Activated naive CD4-positive, alpha-beta T cell treated with anti-CD3 and anti-CD28 coated beads for 36 hours (primary cell): ENCODE measurements around the gene NAGA. TPM values are rescaled to one million over a fixed set of nuclear protein-coding genes. Genes with fewer than 3 reads are reported as not detected.
A peak's percentile ranks its signal among the peaks of the same experiment; 100 is the strongest.

ENCODE experiments used
- CTCF ChIA-PET: fragments of 350-600 bp; sonication (Branson Sonifier 250); formaldehyde crosslinking; loops from one replicate; lab custom pipeline; 2021; ENCODE audit warnings: antibody characterized with exemption; lab: Charles Lee
- DNase-seq: peaks from one replicate; pipeline ENCODE4 v3.0.0-alpha.2; 2020
- H3K27ac Mint-ChIP-seq: one replicate; pipeline ENCODE4 v1.8.0; 2021; ENCODE audit warnings: mild to moderate bottlenecking, mixed read lengths
- H3K27me3 Mint-ChIP-seq: one replicate; pipeline ENCODE4 v1.8.0; 2021; ENCODE audit warnings: low read depth, mixed read lengths
- H3K36me3 Mint-ChIP-seq: one replicate; pipeline ENCODE4 v1.8.0; 2021; ENCODE audit warnings: low read depth, mixed read lengths
- H3K4me1 Mint-ChIP-seq: one replicate; pipeline ENCODE4 v1.8.0; 2021; ENCODE audit warnings: low read depth, mixed read lengths
- H3K4me3 Mint-ChIP-seq: one replicate; pipeline ENCODE4 v1.8.0; 2021; ENCODE audit warnings: mild to moderate bottlenecking, moderate library complexity, mixed read lengths
- H3K9me3 Mint-ChIP-seq: one replicate; pipeline ENCODE4 v1.8.0; 2021; ENCODE audit warnings: mixed read lengths
- intact Hi-C: fragments of 100-400 bp; cut with micrococcal nuclease; formaldehyde crosslinking; loops from one replicate; pipeline ENCODE4 v1.15.1; 2023
- total RNA-seq, 2 experiments: library from RNA; stranded (reverse); gene quantifications; one replicate each; pipeline ENCODE4 v1.2.3, GENCODE V29; 2021

Gene NAGA
- total RNA-seq, 2 experiments from 2014 or later: 14.6 to 15.9 TPM

GRCh38 chr22:42022162-42022847 is 48.3 kb downstream of the NAGA start:
- CTCF ChIA-PET: no interaction called here
- H3K27ac Mint-ChIP-seq: no peak overlapping the region
- no peak overlapping the region for H3K4me3 Mint-ChIP-seq
- no peak for DNase-seq
- no peaks in the 10 kb centered on the region for H3K27me3 Mint-ChIP-seq
- intact Hi-C loops: loop anchor here (1.0 kb wide), 1 partner anchor 9 kb away; no protein-coding TSS in a partner anchor
- peaks cover 14% of the 10 kb centered on the region for H3K4me1 Mint-ChIP-seq
- no peaks in the 10 kb centered on the region for H3K36me3 Mint-ChIP-seq
- H3K9me3 Mint-ChIP-seq: no peaks in the 10 kb centered on the region

GRCh38 chr22:42021571-42021970 is 49.0 kb downstream of the NAGA start:
- no peaks in the 10 kb centered on the region for H3K36me3 Mint-ChIP-seq
- no peaks in the 10 kb centered on the region for H3K27me3 Mint-ChIP-seq
- H3K9me3 Mint-ChIP-seq: no peaks in the 10 kb centered on the region
- no peak overlapping the region for H3K4me3 Mint-ChIP-seq
- intact Hi-C loops: no loop called here
- CTCF ChIA-PET: no interaction called here
- no peak overlapping the region for H3K27ac Mint-ChIP-seq
- H3K4me1 Mint-ChIP-seq: peaks cover 14% of the 10 kb centered on the region
- DNase-seq: no peak

- Mint-ChIP-seq H3K36me3 (no peaks in the 10 kb centered on the region), H3K27me3 (no peaks in the 10 kb centered on the region), H3K27ac (peak overlapping the region; percentile 63), H3K4me3 (no peak overlapping the region), H3K9me3 (no peaks in the 10 kb centered on the region), H3K4me1 (peaks cover 10% of the 10 kb centered on the region)
- CTCF ChIA-PET: no interaction called here
- intact Hi-C loops: no loop called here
- DNase-seq: no peak
Observed at GRCh38 chr22:42018224-42018623, 52.4 kb downstream of the NAGA start.

DNA sequence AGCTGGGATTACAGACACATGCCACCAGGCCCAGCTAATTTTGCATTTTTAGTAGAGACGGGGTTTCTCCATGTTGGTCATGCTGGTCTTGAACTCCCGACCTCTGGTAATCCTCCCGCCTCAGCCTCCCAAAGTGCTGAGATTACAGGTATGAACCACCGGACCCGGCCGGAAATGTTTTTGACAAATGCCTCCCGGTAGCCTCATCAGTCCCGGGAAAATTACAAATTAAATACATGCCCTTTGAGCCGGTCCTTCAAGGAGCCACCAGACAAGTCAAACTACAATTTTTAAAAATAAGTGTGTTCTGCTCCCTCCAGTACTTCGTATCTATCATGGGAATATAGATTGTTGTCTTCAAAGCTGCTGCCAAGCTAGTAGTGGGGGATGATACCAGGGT is 54.5 kb downstream of the NAGA start:
- no peaks in the 10 kb centered on the region for H3K36me3 Mint-ChIP-seq
- no peak for DNase-seq
- intact Hi-C loops: no loop called here
- no peak overlapping the region for H3K4me3 Mint-ChIP-seq
- H3K27ac Mint-ChIP-seq: no peak overlapping the region
- CTCF ChIA-PET: interaction anchor here (0.7 kb wide), 1 partner anchor 49 kb away, joined by 3 read pairs; no protein-coding TSS in a partner anchor
- H3K9me3 Mint-ChIP-seq: peaks cover 2% of the 10 kb centered on the region
- no peaks in the 10 kb centered on the region for H3K4me1 Mint-ChIP-seq
- no peaks in the 10 kb centered on the region for H3K27me3 Mint-ChIP-seq

DNA sequence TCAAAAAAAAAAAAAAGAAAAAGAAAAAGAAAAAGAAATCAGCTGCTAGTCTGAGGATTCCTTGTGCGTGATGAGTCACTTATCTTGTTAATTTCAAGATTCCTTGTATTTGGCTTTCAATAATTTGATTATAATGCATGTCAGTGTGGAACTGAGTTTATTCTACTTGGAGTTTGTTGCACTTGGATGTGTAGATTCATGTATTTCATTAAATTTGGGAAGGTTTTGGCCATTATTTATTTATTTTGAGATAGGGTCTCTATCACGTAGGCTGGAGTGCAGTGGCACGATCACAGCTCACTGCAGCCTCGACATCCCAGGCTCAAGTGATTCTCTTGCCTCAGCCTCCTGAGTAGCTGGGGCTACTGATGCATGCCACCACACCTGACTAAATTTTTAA is 57.2 kb downstream of the NAGA start:
- intact Hi-C loops: no loop called here
- peaks cover 2% of the 10 kb centered on the region for H3K36me3 Mint-ChIP-seq
- H3K4me1 Mint-ChIP-seq: no peaks in the 10 kb centered on the region
- peaks cover 3% of the 10 kb centered on the region for H3K27me3 Mint-ChIP-seq
- H3K27ac Mint-ChIP-seq: no peak overlapping the region
- H3K4me3 Mint-ChIP-seq: no peak overlapping the region
- no peak for DNase-seq
- peaks cover 14% of the 10 kb centered on the region for H3K9me3 Mint-ChIP-seq
- CTCF ChIA-PET: interaction anchor here (0.6 kb wide), 1 partner anchor 78 kb away, joined by 3 read pairs; no protein-coding TSS in a partner anchor

DNA sequence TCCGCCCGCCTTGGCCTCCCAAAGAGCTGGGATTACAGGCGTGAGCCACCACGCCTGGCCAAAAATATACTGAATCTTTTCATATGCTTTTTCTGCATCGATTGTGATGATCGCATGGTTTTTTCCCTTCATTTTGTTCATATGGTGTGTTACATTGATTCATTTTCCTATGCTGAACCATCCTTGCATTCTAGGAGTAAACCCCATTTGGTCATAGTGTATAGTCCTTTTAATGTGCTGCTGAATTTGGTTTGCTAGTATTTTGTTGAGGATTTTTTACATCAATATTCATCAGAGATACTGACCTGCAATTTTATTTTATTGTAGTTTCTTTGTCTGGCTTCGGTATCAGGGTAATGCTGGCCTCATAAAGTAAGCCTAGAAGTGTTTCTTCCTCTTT is 59.8 kb downstream of the NAGA start:
- CTCF ChIA-PET: no interaction called here
- no peaks in the 10 kb centered on the region for H3K4me1 Mint-ChIP-seq
- DNase-seq: no peak
- intact Hi-C loops: no loop called here
- H3K27me3 Mint-ChIP-seq: peaks cover 6% of the 10 kb centered on the region
- H3K9me3 Mint-ChIP-seq: peaks cover 16% of the 10 kb centered on the region
- no peak overlapping the region for H3K4me3 Mint-ChIP-seq
- no peak overlapping the region for H3K27ac Mint-ChIP-seq
- H3K36me3 Mint-ChIP-seq: peaks cover 2% of the 10 kb centered on the region

Other genes starting within 250 kb of the NAGA start
- gene SREBF2, start 237.7 kb downstream of the NAGA start, total RNA-seq: 100 to 1,000 TPM; 143 to 147 TPM
- gene SHISA8, start 155.7 kb downstream of the NAGA start, total RNA-seq: 1 to 10 TPM; 1.7 to 1.8 TPM
- 1 to 10 TPM; 3.2 to 3.8 TPM for gene TNFRSF13C, start 144.0 kb downstream of the NAGA start, total RNA-seq
- gene CENPM, start 123.7 kb downstream of the NAGA start, total RNA-seq: 100 to 1,000 TPM in 1 of 2 experiments, 10 to 100 TPM in 1; 95.4 to 110 TPM
- 1 to 10 TPM; 1.0 to 1.5 TPM for gene SEPTIN3, start 101.4 kb downstream of the NAGA start, total RNA-seq
- under 1 TPM; 0.50 to 0.74 TPM for gene WBP2NL, start 72.0 kb downstream of the NAGA start, total RNA-seq
- gene PHETA2, start 3.4 kb upstream of the NAGA start, total RNA-seq: under 1 TPM; 0.74 to 0.86 TPM
- 10 to 100 TPM; 50.2 to 56.2 TPM for gene SMDT1, start 8.9 kb upstream of the NAGA start, total RNA-seq
- gene NDUFA6, start 20.0 kb upstream of the NAGA start, total RNA-seq: 100 to 1,000 TPM; 122 to 126 TPM
- 1 to 10 TPM in 1 of 2 experiments, under 1 TPM in 1; 0.89 to 1.4 TPM for gene CYP2D6, start 60.0 kb upstream of the NAGA start, total RNA-seq
- 10 to 100 TPM; 59.2 to 60.0 TPM for gene TCF20, start 199.8 kb upstream of the NAGA start, total RNA-seq